ENCODE data around the gene FBN1.

DNA sequence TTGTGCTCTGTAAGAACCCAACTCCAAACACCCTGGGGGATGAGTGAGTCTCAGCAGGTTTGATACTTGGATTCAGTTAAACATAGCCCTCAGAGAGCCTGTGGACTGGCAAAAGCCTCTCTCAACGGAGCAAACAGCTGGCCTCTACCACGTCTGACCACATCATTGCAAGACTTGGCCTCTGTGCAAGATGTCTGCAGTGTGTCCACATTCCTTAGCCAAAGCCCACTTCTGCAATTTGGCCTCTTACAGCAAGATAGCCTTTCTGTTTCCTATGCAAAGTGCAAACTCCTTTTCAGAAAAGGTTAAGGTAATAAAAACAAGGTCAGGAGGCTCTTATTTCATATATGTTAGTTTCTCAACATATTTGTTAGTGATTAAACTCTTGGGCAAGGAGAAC lies 27.9 kb downstream of the FBN1 start:
- TF ChIP-seq ZNF555 (tag by site-specific recombination; conservative IDR thresholded peaks at IDR 0.05) (no peak), YY1 (tag by site-specific recombination; IDR thresholded peaks at IDR 0.05) (no peak), ZBTB7A (tag by site-specific recombination; IDR thresholded peaks at IDR 0.05; ENCODE audit: low read depth) (no peak), ZNF558 (tag by site-specific recombination; IDR thresholded peaks at IDR 0.05) (no peak), TCF7L2 (IDR thresholded peaks at IDR 0.05; ENCODE audit: borderline replicate concordance, low read depth, low read length) (no peak)

Data from HEK293 (cell line).